ENCODE measurements around the gene AGFG1. TPM values are rescaled to one million over a fixed set of nuclear protein-coding genes. Genes with fewer than 3 reads are reported as not detected.

The AGFG1 gene
- total RNA-seq, 2 donors from 2014 or later: 85.9 to 89.4 TPM

DNA sequence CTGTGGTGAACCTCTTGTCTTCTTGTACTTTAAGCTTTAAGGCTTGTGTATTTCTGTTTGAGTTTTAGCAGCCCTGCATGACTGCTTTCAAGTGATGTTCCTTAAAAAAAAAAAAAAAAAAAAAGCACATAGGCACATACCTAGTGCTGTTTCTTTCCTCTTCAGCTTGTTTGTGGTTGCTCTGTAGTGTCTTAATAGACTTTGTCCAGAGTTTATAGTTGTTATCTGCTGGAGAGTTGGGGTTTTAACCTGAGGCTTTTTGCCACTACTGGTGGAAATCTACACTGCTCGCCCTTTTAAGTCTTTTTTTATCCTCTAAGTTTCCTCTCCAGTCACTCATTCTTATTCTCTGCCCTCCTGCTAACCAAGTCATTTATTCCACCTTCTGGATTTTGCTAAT, 34.5 kb downstream of the AGFG1 start:
- no peaks in the 10 kb centered on the region for H3K36me3 ChIP-seq
- no peak for DNase-seq (ENCODE audit: low spot score)
- TF ChIP-seq, protein P1, sequence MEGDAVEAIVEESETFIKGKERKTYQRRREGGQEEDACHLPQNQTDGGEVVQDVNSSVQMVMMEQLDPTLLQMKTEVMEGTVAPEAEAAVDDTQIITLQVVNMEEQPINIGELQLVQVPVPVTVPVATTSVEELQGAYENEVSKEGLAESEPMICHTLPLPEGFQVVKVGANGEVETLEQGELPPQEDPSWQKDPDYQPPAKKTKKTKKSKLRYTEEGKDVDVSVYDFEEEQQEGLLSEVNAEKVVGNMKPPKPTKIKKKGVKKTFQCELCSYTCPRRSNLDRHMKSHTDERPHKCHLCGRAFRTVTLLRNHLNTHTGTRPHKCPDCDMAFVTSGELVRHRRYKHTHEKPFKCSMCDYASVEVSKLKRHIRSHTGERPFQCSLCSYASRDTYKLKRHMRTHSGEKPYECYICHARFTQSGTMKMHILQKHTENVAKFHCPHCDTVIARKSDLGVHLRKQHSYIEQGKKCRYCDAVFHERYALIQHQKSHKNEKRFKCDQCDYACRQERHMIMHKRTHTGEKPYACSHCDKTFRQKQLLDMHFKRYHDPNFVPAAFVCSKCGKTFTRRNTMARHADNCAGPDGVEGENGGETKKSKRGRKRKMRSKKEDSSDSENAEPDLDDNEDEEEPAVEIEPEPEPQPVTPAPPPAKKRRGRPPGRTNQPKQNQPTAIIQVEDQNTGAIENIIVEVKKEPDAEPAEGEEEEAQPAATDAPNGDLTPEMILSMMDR (IDR thresholded peaks at IDR 0.05): no peak
- no peak for ATAC-seq (ENCODE audit: insufficient number of reproducible peaks, low FRiP score, low read depth)
- H3K27ac ChIP-seq: no peak overlapping the region
- no peaks in the 10 kb centered on the region for H3K27me3 ChIP-seq (replicated peaks; ENCODE audit: insufficient read depth)
- H3K4me3 ChIP-seq: no peak overlapping the region
- H3K4me1 ChIP-seq (ENCODE audit: control insufficient read depth in 1 of 2, low read depth in 2 of 2): peaks cover 49 to 74% of the 10 kb centered on the region in 2 donors
- no peaks in the 10 kb centered on the region for H3K9me3 ChIP-seq

DNA sequence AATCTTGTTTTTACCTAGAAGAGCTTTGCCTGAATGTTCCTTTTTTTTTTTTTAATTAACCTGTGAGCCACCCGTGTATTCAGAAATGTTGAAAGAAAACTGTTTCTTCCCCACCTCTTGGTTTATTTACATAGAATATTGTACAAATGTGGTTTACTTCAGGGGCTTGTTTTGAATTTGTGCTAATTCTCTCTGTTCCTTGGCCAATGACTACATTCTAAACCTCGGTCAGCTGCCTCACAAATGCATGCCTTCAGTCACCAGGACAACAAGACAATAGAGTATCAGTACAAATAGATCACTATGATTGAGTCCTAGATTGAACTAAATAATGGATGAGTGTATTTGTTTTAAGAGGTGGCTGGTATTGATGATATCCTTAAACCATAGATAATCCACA, 36.0 kb downstream of the AGFG1 start:
- Histone ChIP-seq H3K4me3 (no peak overlapping the region), H3K27ac (no peak overlapping the region), H3K4me1 (ENCODE audit: control insufficient read depth in 1 of 2, low read depth in 2 of 2) (peaks cover 56 to 86% of the 10 kb centered on the region in 2 donors), H3K27me3 (replicated peaks; ENCODE audit: insufficient read depth) (no peaks in the 10 kb centered on the region), H3K36me3 (no peaks in the 10 kb centered on the region), H3K9me3 (no peaks in the 10 kb centered on the region)
- TF ChIP-seq, protein P1 (IDR thresholded peaks at IDR 0.05): no peak
- DNase-seq (ENCODE audit: low spot score) (no peak), ATAC-seq (ENCODE audit: insufficient number of reproducible peaks, low FRiP score, low read depth) (no peak)

DNA sequence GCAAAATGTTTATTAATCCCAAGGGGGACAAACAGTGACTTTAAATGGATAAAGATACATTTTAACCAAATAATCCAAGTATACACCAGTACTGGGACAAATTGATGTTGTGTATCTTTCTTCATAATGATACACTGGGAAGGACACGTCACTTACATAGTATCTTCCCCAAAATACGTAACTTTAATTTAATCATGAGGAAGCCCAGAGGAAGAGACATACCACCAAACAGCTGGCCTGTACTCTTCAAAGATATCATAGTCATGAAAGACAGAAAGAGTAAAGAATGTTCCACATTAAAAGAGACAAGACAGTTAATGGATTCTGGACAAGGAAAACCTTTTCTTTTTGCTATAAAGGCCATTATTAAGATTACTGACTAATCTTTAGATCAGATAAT, 37.1 kb downstream of the AGFG1 start:
- H3K9me3 ChIP-seq: no peaks in the 10 kb centered on the region
- H3K4me1 ChIP-seq (ENCODE audit: control insufficient read depth in 1 of 2, low read depth in 2 of 2): peaks cover 54 to 82% of the 10 kb centered on the region in 2 donors
- no peak overlapping the region for H3K27ac ChIP-seq
- H3K36me3 ChIP-seq: no peaks in the 10 kb centered on the region
- H3K4me3 ChIP-seq: no peak overlapping the region
- H3K27me3 ChIP-seq (replicated peaks; ENCODE audit: insufficient read depth): no peaks in the 10 kb centered on the region
- TF ChIP-seq, protein P1 (IDR thresholded peaks at IDR 0.05): no peak
- ATAC-seq (ENCODE audit: insufficient number of reproducible peaks, low FRiP score, low read depth) (no peak), DNase-seq (ENCODE audit: low spot score) (no peak)

DNA sequence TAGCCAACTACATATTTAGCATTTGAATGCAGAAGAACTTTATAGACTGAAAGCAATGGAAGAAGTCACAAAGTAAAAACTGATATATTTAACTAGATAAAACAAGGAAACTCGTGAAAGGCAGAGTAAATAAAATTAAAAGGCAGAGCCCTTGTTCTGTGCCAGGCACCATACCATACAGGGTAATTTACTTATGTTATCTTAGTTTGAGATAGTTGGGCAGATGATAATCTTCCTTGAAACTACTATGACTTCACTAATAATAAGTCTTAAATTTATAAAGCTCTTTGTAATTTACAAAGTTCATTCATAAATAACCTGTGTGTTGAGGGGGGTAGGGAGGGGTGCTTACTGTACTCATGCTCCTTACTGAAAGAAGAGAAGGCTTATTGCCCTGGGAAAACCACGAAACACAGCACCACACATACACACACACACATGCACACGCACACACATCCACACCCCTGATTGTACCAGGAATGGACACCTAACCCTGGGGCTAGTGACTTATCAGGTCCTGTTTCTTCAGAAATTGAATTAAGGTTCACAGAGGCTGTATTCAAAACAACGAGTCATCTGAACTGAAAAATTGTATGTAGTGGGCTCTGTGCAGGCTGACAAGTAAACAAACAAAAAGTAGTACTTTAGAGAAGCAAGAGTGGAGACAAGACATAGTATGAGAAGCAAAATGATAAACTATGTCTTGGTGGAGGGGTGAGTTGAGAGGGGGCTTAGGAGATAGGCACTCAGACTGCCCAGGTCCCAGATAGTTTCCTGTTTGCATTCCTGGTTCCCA, 38.1 kb downstream of the AGFG1 start:
- TF ChIP-seq, protein P1 (IDR thresholded peaks at IDR 0.05): no peak
- no peaks in the 10 kb centered on the region for H3K36me3 ChIP-seq
- DNase-seq (ENCODE audit: low spot score) (no peak), ATAC-seq (ENCODE audit: insufficient number of reproducible peaks, low FRiP score, low read depth) (no peak)
- H3K4me1 ChIP-seq (ENCODE audit: control insufficient read depth in 1 of 2, low read depth in 2 of 2): peaks cover 46 to 74% of the 10 kb centered on the region in 2 donors
- no peaks in the 10 kb centered on the region for H3K9me3 ChIP-seq
- H3K4me3 ChIP-seq: no peak overlapping the region
- H3K27ac ChIP-seq: no peak overlapping the region
- no peaks in the 10 kb centered on the region for H3K27me3 ChIP-seq (replicated peaks; ENCODE audit: insufficient read depth)

DNA sequence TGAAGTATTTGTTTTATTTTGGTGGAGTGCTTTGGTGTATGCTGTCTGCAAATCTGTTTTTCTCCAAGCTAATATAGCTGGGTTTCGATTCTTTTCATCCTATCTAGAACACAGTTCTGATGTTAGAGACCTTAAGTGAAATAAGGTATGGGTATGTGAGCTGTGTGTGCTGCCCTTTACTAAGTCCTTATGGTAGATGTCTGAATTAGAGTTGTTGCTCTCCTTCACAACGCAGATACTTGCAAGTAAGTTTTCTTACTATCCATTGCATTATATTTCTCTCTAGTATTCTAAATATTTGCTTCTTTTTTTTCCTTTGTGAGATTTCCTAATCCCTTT, 38.6 kb downstream of the AGFG1 start:
- Histone ChIP-seq H3K4me3 (no peak overlapping the region), H3K4me1 (ENCODE audit: control insufficient read depth in 1 of 2, low read depth in 2 of 2) (peaks cover 47 to 73% of the 10 kb centered on the region in 2 donors)
- TF ChIP-seq, protein P1 (IDR thresholded peaks at IDR 0.05): no peak

More for the DNA sequence above, 38.6 kb downstream of the AGFG1 start:
- Histone ChIP-seq H3K9me3 (no peaks in the 10 kb centered on the region), H3K36me3 (no peaks in the 10 kb centered on the region), H3K27me3 (replicated peaks; ENCODE audit: insufficient read depth) (no peaks in the 10 kb centered on the region), H3K27ac (no peak overlapping the region)
- no peak for DNase-seq (ENCODE audit: low spot score)
- ATAC-seq (ENCODE audit: insufficient number of reproducible peaks, low FRiP score, low read depth): no peak
